Measurements from ENCODE around the gene CPA5. TPM values are rescaled to one million over a fixed set of nuclear protein-coding genes. Genes with fewer than 3 reads are reported as not detected.

CPA5 gene
- total and polyA plus RNA-seq, 2 donors (not counting 3 experiments of a cell fraction or from before 2014, with no cell fraction given): not detected

- no peak overlapping the region for H3K27ac ChIP-seq (ENCODE audit: insufficient read depth, low read depth, low read length)
- no TSS peak for BruUV-seq (replicated peaks)
Measured at GRCh38 chr7:130385600-130386066, 41.0 kb downstream of the CPA5 start.

More at GRCh38 chr7:130385600-130386066, 41.0 kb downstream of the CPA5 start:
- H3K9me1 ChIP-seq (replicated peaks; ENCODE audit: control insufficient read depth, extremely low read depth, insufficient read depth, low read length): no peaks in the 10 kb centered on the region
- DNase-seq (ENCODE audit: low read depth, low spot score) (no peak), FAIRE-seq (no peak)
- intact Hi-C loops (cut with micrococcal nuclease): no loop called here
- TF ChIP-seq FOS (IDR thresholded peaks at IDR 0.05; ENCODE audit: borderline replicate concordance, insufficient read depth, low read length) (no peak), CTCF (IDR thresholded peaks at IDR 0.05; ENCODE audit: extremely low read depth in 1 of 2, insufficient read depth in 1 of 2, low read depth in 1 of 2, low read length in 2 of 2) (no peak), GATA2 (IDR thresholded peaks at IDR 0.05; ENCODE audit: insufficient read depth, insufficient read length, low read depth, low read length) (no peak), JUN (IDR thresholded peaks at IDR 0.05; ENCODE audit: borderline replicate concordance, insufficient read depth, insufficient read length, low read depth) (no peak), MYC (IDR thresholded peaks at IDR 0.05; ENCODE audit: low read depth, low read length) (no peak), MAX (IDR thresholded peaks at IDR 0.05; ENCODE audit: insufficient read depth, insufficient read length) (no peak), EZH2 (IDR thresholded peaks at IDR 0.05; ENCODE audit: borderline replicate concordance, low read depth, low read length, severe bottlenecking) (no peak), POLR2A (IDR thresholded peaks at IDR 0.05; ENCODE audit: low read depth, low read length) (no peak), POLR2AphosphoS5 (IDR thresholded peaks at IDR 0.05; ENCODE audit: insufficient read depth, low read depth, low read length) (no peak)
- no peaks in the 10 kb centered on the region for H3K79me2 ChIP-seq (ENCODE audit: control insufficient read depth, insufficient read depth, low read length)
- no peak overlapping the region for H3K4me2 ChIP-seq (ENCODE audit: insufficient read depth, low read length)
- H3K36me3 ChIP-seq (ENCODE audit: control insufficient read depth in 2 of 2, extremely low read depth in 1 of 2, insufficient read depth in 2 of 2, low read length in 2 of 2): no peaks in the 10 kb centered on the region
- H3K9me3 ChIP-seq (replicated peaks; ENCODE audit: control insufficient read depth, insufficient read depth, low read length): no peaks in the 10 kb centered on the region
- no peak overlapping the region for H3K9ac ChIP-seq (replicated peaks; ENCODE audit: extremely low read depth, insufficient read depth, low read length)
- H4K20me1 ChIP-seq (replicated peaks; ENCODE audit: control insufficient read depth, extremely low read depth, insufficient read depth, low read length): no peaks in the 10 kb centered on the region
- H2AFZ ChIP-seq (ENCODE audit: low read depth, low read length): no peak overlapping the region
- H3K27me3 ChIP-seq (ENCODE audit: control insufficient read depth in 2 of 2, insufficient read depth in 2 of 2, low read length in 2 of 2): no peaks in the 10 kb centered on the region
- CTCF ChIA-PET: interaction anchor here (0.6 kb wide), 1 partner anchor 31 kb away, joined by 3 read pairs; no protein-coding TSS in a partner anchor
- dilution Hi-C loops (cut with MboI; ENCODE audit: extremely low pct_ligation_motif_present, low sequenced_read_pairs): no loop called here
- POLR2A ChIA-PET: no interaction called here
- H3K4me1 ChIP-seq (ENCODE audit: control insufficient read depth, extremely low read depth, insufficient read depth, low read length): no peaks in the 10 kb centered on the region
- no peak overlapping the region for H3K4me3 ChIP-seq (replicated peaks in 1 of 3; ENCODE audit: insufficient read depth in 1 of 3, low read depth in 1 of 3, low read length in 3 of 3)
